ENCODE measurements around the gene MRPS12. TPM values are rescaled to one million over a fixed set of nuclear protein-coding genes. Genes with fewer than 3 reads are reported as not detected.
"Not testable (repeated sequence)": the region's sequence is repeated elsewhere in the genome, so short reads cannot be mapped to it uniquely, and the experiment has no call there.

The MRPS12 gene
- total RNA-seq, result 67.9 TPM
- long read RNA-seq, transcript MRPS12-202 (3 exons, 929 nt), result minor isoform, 14 of 31 reads
- long read RNA-seq, transcript MRPS12-201 (3 exons, 1,207 nt), result major isoform, 15 of 31 reads
- long read RNA-seq, partial matches to known transcripts, result 0 of 31 reads
- long read RNA-seq, other reads (novel, unspliced or antisense), result 0 of 31 reads

- intact Hi-C loops (cut with DNase I), result loop anchor here (1.0 to 5.0 kb wide), 4 partner anchors 32 to 528 kb away; partner anchors contain the start of genes FAM98C, NFKBIB and SIRT2
- DNase-seq (ENCODE audit: missing footprints) (peak; percentile 99), ATAC-seq (peak; percentile 96)
Measured at GRCh38 chr19:38930776-38931520, at the start of gene MRPS12. TSS of gene MRPS12 (plus strand) at chr19:38930944. CDS start at chr19:38931295, 351 bp downstream.

- DNase-seq (ENCODE audit: missing footprints) (no peak), ATAC-seq (no peak)
- intact Hi-C loops (cut with DNase I), result no loop called here
Measured at GRCh38 chr19:38883286-38883685, 47.5 kb upstream of the MRPS12 start.

GRCh38 chr19:38884691-38885090 lies 46.1 kb upstream of the MRPS12 start:
- ATAC-seq; DNase-seq (ENCODE audit: missing footprints); intact Hi-C loops (cut with DNase I): not testable (repeated sequence)

GRCh38 chr19:38888876-38889275 lies 41.9 kb upstream of the MRPS12 start:
- no peak for DNase-seq (ENCODE audit: missing footprints)
- ATAC-seq, result no peak
- intact Hi-C loops (cut with DNase I), result no loop called here

- DNase-seq (ENCODE audit: missing footprints) (no peak), ATAC-seq (no peak)
- intact Hi-C loops (cut with DNase I), result no loop called here
Measured at GRCh38 chr19:38889803-38890202, 40.9 kb upstream of the MRPS12 start.

GRCh38 chr19:38890686-38891085 lies 40.1 kb upstream of the MRPS12 start:
- intact Hi-C loops (cut with DNase I), result no loop called here
- DNase-seq (ENCODE audit: missing footprints) (no peak), ATAC-seq (peak; percentile 77)

- ATAC-seq, result no peak
- intact Hi-C loops (cut with DNase I), result no loop called here
- DNase-seq (ENCODE audit: missing footprints), result no peak
Measured at GRCh38 chr19:38891771-38892170, 39.0 kb upstream of the MRPS12 start.

GRCh38 chr19:38892841-38893240 lies 37.9 kb upstream of the MRPS12 start:
- intact Hi-C loops (cut with DNase I), result no loop called here
- ATAC-seq (no peak), DNase-seq (ENCODE audit: missing footprints) (no peak)

GRCh38 chr19:38893341-38893771 lies 37.4 kb upstream of the MRPS12 start:
- DNase-seq (ENCODE audit: missing footprints) (no peak), ATAC-seq (no peak)
- intact Hi-C loops (cut with DNase I), result no loop called here

- DNase-seq (ENCODE audit: missing footprints) (no peak), ATAC-seq (no peak)
- intact Hi-C loops (cut with DNase I), result loop anchor here (5.0 kb wide), 1 partner anchor 278 kb away; the partner anchor contains the start of genes EIF3K and MAP4K1
Measured at GRCh38 chr19:38894968-38895367, 35.8 kb upstream of the MRPS12 start.

GRCh38 chr19:38898788-38899446 lies 31.8 kb upstream of the MRPS12 start:
- ATAC-seq (no peak), DNase-seq (ENCODE audit: missing footprints) (no peak)
- intact Hi-C loops (cut with DNase I), result loop anchor here (1.0 to 5.0 kb wide), 3 partner anchors 32 to 282 kb away; partner anchors contain the start of genes EIF3K, HNRNPL, MAP4K1 and MRPS12

- ATAC-seq (peak; percentile 99), DNase-seq (ENCODE audit: missing footprints) (peak; percentile 100)
- intact Hi-C loops (cut with DNase I), result loop anchor here (1.0 to 5.0 kb wide), 3 partner anchors 31 to 282 kb away; partner anchors contain the start of genes EIF3K, HNRNPL, MAP4K1 and MRPS12
Measured at GRCh38 chr19:38899447-38900201, 31.1 kb upstream of the MRPS12 start, which contains the start of the genes NFKBIB and SIRT2. TSS of gene NFKBIB (plus strand) at chr19:38899969. CDS start at chr19:38900033, 64 bp downstream. TSS of gene SIRT2 (minus strand) at chr19:38899618. CDS start at chr19:38899521, 97 bp downstream.

GRCh38 chr19:38900202-38900629 lies 30.5 kb upstream of the MRPS12 start:
- DNase-seq (ENCODE audit: missing footprints), result no peak
- ATAC-seq, result no peak
- intact Hi-C loops (cut with DNase I), result no loop called here

GRCh38 chr19:38900743-38901190 lies 30.0 kb upstream of the MRPS12 start:
- DNase-seq (ENCODE audit: missing footprints) (no peak), ATAC-seq (no peak)
- intact Hi-C loops (cut with DNase I), result no loop called here

GRCh38 chr19:38901683-38902082 lies 29.1 kb upstream of the MRPS12 start:
- intact Hi-C loops (cut with DNase I), result no loop called here
- DNase-seq (ENCODE audit: missing footprints), result no peak
- ATAC-seq, result no peak

GRCh38 chr19:38904581-38905539 lies 25.9 kb upstream of the MRPS12 start:
- intact Hi-C loops (cut with DNase I), result no loop called here
- ATAC-seq (no peak), DNase-seq (ENCODE audit: missing footprints) (no peak)

- DNase-seq (ENCODE audit: missing footprints) (no peak), ATAC-seq (no peak)
- intact Hi-C loops (cut with DNase I), result no loop called here
Measured at GRCh38 chr19:38905620-38906019, 25.1 kb upstream of the MRPS12 start.
